Measurements from ENCODE around the gene EVA1A.

DNA sequence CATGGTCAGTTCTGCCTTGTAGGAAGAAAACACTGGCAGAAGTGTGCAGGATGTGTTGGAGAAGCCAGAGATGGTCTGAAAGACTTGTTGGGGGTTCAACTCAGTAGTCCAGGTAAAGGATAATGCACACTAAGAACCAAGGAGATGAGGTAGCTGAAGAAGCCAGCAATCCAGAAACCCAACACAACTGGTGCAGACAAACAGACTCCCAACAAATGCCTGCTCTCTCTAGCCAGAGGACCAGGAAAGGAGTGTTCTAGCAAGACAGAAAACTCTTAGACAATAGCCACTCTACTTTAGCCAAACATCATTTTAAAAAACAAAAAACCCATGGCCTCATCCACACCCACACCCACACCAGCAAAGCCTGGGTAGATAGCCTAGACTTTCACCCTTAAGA lies 33.9 kb downstream of the EVA1A start:
- TF ChIP-seq MAZ (IDR thresholded peaks at IDR 0.05; ENCODE audit: borderline replicate concordance, low read depth, low read length) (no peak), HOXB13 (CRISPR knock-in tag; IDR thresholded peaks at IDR 0.05; ENCODE audit: low read depth) (no peak), MYC (IDR thresholded peaks at IDR 0.05; ENCODE audit: borderline replicate concordance, low read length) (no peak), POLR2A (IDR thresholded peaks at IDR 0.05; ENCODE audit: low read length) (no peak), CHD2 (IDR thresholded peaks at IDR 0.05; ENCODE audit: low read length, partially characterized antibody) (no peak), PHF8 (IDR thresholded peaks at IDR 0.05; ENCODE audit: borderline replicate concordance, low read depth) (no peak), RAD21 (conservative IDR thresholded peaks at IDR 0.05 in 1 of 2, IDR thresholded peaks at IDR 0.05 in 1 of 2) (no peak), TP53 (CRISPR knock-in tag; IDR thresholded peaks at IDR 0.05) (no peak), EHMT2 (IDR thresholded peaks at IDR 0.05; ENCODE audit: low read depth) (no peak), EP300 (IDR thresholded peaks at IDR 0.05) (no peak), ZNF302 (CRISPR knock-in tag; IDR thresholded peaks at IDR 0.05) (no peak)
- TF ChIP-seq, protein P1, sequence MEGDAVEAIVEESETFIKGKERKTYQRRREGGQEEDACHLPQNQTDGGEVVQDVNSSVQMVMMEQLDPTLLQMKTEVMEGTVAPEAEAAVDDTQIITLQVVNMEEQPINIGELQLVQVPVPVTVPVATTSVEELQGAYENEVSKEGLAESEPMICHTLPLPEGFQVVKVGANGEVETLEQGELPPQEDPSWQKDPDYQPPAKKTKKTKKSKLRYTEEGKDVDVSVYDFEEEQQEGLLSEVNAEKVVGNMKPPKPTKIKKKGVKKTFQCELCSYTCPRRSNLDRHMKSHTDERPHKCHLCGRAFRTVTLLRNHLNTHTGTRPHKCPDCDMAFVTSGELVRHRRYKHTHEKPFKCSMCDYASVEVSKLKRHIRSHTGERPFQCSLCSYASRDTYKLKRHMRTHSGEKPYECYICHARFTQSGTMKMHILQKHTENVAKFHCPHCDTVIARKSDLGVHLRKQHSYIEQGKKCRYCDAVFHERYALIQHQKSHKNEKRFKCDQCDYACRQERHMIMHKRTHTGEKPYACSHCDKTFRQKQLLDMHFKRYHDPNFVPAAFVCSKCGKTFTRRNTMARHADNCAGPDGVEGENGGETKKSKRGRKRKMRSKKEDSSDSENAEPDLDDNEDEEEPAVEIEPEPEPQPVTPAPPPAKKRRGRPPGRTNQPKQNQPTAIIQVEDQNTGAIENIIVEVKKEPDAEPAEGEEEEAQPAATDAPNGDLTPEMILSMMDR (IDR thresholded peaks at IDR 0.05), result no peak
- TF ChIP-seq, protein P2, sequence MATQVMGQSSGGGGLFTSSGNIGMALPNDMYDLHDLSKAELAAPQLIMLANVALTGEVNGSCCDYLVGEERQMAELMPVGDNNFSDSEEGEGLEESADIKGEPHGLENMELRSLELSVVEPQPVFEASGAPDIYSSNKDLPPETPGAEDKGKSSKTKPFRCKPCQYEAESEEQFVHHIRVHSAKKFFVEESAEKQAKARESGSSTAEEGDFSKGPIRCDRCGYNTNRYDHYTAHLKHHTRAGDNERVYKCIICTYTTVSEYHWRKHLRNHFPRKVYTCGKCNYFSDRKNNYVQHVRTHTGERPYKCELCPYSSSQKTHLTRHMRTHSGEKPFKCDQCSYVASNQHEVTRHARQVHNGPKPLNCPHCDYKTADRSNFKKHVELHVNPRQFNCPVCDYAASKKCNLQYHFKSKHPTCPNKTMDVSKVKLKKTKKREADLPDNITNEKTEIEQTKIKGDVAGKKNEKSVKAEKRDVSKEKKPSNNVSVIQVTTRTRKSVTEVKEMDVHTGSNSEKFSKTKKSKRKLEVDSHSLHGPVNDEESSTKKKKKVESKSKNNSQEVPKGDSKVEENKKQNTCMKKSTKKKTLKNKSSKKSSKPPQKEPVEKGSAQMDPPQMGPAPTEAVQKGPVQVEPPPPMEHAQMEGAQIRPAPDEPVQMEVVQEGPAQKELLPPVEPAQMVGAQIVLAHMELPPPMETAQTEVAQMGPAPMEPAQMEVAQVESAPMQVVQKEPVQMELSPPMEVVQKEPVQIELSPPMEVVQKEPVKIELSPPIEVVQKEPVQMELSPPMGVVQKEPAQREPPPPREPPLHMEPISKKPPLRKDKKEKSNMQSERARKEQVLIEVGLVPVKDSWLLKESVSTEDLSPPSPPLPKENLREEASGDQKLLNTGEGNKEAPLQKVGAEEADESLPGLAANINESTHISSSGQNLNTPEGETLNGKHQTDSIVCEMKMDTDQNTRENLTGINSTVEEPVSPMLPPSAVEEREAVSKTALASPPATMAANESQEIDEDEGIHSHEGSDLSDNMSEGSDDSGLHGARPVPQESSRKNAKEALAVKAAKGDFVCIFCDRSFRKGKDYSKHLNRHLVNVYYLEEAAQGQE (IDR thresholded peaks at IDR 0.05), result no peak
